Measurements from ENCODE around the gene SORT1.

SORT1 gene

DNA sequence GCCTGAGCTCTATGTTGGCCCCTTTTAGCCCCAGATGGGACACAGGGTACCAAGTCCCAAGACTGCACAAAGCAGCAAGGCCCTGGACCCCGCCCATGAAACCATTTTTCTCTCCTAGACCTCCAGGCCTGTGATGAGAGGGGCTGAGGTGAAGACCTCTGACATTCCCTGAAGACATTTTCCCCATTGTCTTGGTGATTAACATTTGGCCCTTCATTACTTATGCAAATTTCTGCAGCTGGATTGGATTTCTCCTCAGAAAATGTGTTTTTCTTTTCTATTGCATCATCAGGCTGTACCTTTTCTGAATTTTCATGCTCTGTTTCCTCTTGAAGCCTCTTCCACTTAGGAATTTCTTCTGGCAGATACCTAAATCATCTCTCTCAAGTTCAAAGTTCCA, 36.8 kb upstream of the SORT1 start:
- H3K4me3 ChIP-seq (replicated peaks; ENCODE audit: low read depth, low read length) = no peak overlapping the region
- no peak for DNase-seq (ENCODE audit: extremely low read depth, insufficient read length)
- no peaks in the 10 kb centered on the region for H3K27me3 ChIP-seq (replicated peaks; ENCODE audit: control insufficient read depth, insufficient read depth, low read length)
- TF ChIP-seq, protein P1, sequence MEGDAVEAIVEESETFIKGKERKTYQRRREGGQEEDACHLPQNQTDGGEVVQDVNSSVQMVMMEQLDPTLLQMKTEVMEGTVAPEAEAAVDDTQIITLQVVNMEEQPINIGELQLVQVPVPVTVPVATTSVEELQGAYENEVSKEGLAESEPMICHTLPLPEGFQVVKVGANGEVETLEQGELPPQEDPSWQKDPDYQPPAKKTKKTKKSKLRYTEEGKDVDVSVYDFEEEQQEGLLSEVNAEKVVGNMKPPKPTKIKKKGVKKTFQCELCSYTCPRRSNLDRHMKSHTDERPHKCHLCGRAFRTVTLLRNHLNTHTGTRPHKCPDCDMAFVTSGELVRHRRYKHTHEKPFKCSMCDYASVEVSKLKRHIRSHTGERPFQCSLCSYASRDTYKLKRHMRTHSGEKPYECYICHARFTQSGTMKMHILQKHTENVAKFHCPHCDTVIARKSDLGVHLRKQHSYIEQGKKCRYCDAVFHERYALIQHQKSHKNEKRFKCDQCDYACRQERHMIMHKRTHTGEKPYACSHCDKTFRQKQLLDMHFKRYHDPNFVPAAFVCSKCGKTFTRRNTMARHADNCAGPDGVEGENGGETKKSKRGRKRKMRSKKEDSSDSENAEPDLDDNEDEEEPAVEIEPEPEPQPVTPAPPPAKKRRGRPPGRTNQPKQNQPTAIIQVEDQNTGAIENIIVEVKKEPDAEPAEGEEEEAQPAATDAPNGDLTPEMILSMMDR (IDR thresholded peaks at IDR 0.05; ENCODE audit: insufficient read depth, low read length, poor library complexity, severe bottlenecking) = no peak
- no peaks in the 10 kb centered on the region for H3K36me3 ChIP-seq (ENCODE audit: control insufficient read depth, insufficient read depth, low read length)

DNA sequence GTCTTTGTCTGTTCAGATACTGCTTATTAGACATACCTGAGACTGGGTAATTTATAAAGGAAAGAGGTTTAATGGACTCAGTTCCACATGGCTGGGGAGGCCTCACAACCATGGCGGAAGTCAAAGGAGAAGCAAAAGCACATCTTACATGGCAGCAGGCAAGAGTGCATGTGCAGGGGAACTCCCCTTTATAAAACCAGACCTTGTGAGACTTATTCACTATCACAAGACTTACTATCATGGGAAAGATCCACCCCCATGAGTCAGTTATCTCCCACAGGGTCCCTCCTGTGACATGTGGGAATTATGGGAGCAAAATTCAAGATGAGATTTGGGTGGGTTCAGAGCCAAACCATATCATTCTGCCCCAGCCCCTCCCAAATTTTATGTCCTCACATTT, 35.6 kb upstream of the SORT1 start:
- Histone ChIP-seq H3K27me3 (replicated peaks; ENCODE audit: control insufficient read depth, insufficient read depth, low read length) (no peaks in the 10 kb centered on the region), H3K4me3 (replicated peaks; ENCODE audit: low read depth, low read length) (no peak overlapping the region), H3K36me3 (ENCODE audit: control insufficient read depth, insufficient read depth, low read length) (no peaks in the 10 kb centered on the region)
- DNase-seq (ENCODE audit: extremely low read depth, insufficient read length) = no peak
- TF ChIP-seq, protein P1 (IDR thresholded peaks at IDR 0.05; ENCODE audit: insufficient read depth, low read length, poor library complexity, severe bottlenecking) = no peak

DNA sequence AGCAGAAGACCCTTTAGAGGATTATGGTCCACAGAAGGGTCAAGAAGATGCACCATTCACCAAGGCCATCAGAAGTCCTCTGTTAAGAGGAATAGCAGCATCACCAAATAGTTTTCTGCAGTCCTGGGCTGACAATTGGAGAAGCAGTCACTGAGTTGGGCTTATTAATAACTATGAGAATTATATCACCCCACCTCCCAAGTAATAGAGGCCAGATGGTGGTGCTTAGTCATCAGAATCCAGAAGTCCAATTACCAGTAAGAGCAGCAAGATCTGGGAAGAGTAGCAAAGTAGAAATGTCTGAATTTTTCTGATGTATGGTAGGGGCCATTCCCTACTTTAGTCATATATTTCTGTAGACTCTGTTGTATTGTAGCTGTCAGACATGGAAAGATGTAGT, 34.6 kb upstream of the SORT1 start:
- TF ChIP-seq, protein P1 (IDR thresholded peaks at IDR 0.05; ENCODE audit: insufficient read depth, low read length, poor library complexity, severe bottlenecking) = no peak
- Histone ChIP-seq H3K4me3 (replicated peaks; ENCODE audit: low read depth, low read length) (no peak overlapping the region), H3K36me3 (ENCODE audit: control insufficient read depth, insufficient read depth, low read length) (no peaks in the 10 kb centered on the region), H3K27me3 (replicated peaks; ENCODE audit: control insufficient read depth, insufficient read depth, low read length) (no peaks in the 10 kb centered on the region)
- DNase-seq (ENCODE audit: extremely low read depth, insufficient read length) = no peak

DNA sequence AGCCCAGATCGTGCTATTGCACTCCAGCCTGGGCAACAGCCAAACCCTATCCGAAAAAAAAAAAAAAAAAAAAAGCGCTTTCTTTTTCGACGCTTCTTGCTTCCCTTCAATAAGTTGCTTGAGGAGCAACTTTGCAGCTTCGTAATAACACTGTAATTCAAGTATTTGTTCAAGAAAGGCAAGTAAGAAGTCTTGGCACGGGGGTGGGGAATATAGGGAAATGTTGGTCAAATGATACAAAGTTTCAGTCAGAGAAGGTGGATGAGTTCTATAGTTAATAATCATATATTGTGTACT, 29.4 kb upstream of the SORT1 start:
- Histone ChIP-seq H3K4me3 (replicated peaks; ENCODE audit: low read depth, low read length) (peak overlapping the region; percentile 94), H3K27me3 (replicated peaks; ENCODE audit: control insufficient read depth, insufficient read depth, low read length) (no peaks in the 10 kb centered on the region), H3K36me3 (ENCODE audit: control insufficient read depth, insufficient read depth, low read length) (no peaks in the 10 kb centered on the region; the same call in 1 of the 2 replicates)
- TF ChIP-seq, protein P1 (IDR thresholded peaks at IDR 0.05; ENCODE audit: insufficient read depth, low read length, poor library complexity, severe bottlenecking) = no peak
- DNase-seq (ENCODE audit: extremely low read depth, insufficient read length) = no peak

DNA sequence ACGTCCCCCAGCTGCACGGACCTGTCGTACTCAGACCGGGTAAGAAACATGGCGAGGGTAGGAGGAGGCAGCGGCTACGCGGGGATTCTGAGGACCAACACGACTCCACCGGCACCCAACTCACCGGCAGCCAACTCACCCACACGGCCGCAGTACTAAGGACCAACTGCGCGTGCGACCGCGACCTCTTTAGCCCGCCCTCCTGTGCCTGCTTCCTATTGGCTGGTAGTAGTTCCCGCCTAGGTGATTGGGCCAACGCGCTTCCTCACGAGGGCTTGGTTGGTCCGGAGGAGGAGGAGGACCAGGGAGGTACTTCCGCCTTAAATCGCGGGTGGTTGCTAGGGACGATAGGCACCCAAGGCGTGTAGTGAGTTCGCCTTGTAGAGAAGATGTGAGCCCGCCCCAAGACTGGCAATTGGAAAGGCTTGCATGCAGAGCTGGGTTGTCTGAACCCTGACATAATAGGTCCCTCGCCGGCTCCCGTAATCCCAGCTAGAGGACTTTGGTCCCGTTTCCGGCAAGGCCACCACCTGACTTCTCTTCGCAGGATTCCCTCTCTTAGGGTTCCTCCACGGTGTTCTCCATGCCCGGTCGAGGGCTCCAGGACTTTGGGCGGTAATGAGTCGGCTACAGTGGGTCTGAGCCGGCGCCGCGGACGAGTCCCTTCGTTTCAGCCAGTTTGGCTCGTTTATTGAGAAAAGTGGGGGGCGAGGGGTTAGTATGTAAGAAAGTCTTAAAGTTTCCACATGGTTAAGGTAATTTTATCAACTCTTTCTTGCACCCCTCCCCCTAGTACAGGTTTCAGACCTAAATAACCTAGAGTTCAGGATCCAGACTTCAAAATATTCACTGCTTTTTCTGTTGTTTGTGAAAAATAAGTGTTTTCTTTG, 28.8 kb upstream of the SORT1 start, which contains the start of gene PSMA5:
Gene PSMA5, minus strand, starts transcription at position 168 of the 890 bp plus-strand sequence. Its CDS starts 118 bp downstream, at position 50.
- TF ChIP-seq, protein P1 (IDR thresholded peaks at IDR 0.05; ENCODE audit: insufficient read depth, low read length, poor library complexity, severe bottlenecking) = no peak
- Histone ChIP-seq H3K4me3 (replicated peaks; ENCODE audit: low read depth, low read length) (peak within 1 kb of the TSS; percentile 94), H3K27me3 (replicated peaks; ENCODE audit: control insufficient read depth, insufficient read depth, low read length) (no peaks in the 10 kb centered on the region), H3K36me3 (ENCODE audit: control insufficient read depth, insufficient read depth, low read length) (no peaks in the 10 kb centered on the region; the same call in 1 of the 2 replicates)
- DNase-seq (ENCODE audit: extremely low read depth, insufficient read length) = peak; percentile 94

Data from GM06990 (cell line).